HK-2 (cell line): ENCODE results near the gene CD69.
"Not testable (repeated sequence)": the region's sequence is repeated elsewhere in the genome, so short reads cannot be mapped to it uniquely, and the experiment has no call there.

ENCODE experiments used
- DNase-seq: peaks from one replicate; pipeline ENCODE4 v3.0.0-alpha.2; 2018; ENCODE audit not compliant: unreplicated experiment

CD69 gene

GRCh38 chr12:9750276-9751203 lies 10.2 kb downstream of the CD69 start:
- DNase-seq: peak; percentile 21

GRCh38 chr12:9749640-9750039 lies 11.1 kb downstream of the CD69 start:
- DNase-seq: no peak

- peak; percentile 25 for DNase-seq
Observed at GRCh38 chr12:9745199-9745598, 15.5 kb downstream of the CD69 start.

- DNase-seq: no peak
Observed at GRCh38 chr12:9742661-9743060, 18.0 kb downstream of the CD69 start.

GRCh38 chr12:9741726-9742125 lies 19.0 kb downstream of the CD69 start:
- no peak for DNase-seq

GRCh38 chr12:9740106-9740750 lies 20.5 kb downstream of the CD69 start:
- DNase-seq: no peak

GRCh38 chr12:9739404-9740105 lies 21.1 kb downstream of the CD69 start:
- not testable (repeated sequence) for DNase-seq

- not testable (repeated sequence) for DNase-seq
Observed at GRCh38 chr12:9738905-9739304, 21.8 kb downstream of the CD69 start.

- no peak for DNase-seq
Observed at GRCh38 chr12:9736936-9737705, 23.6 kb downstream of the CD69 start.

GRCh38 chr12:9735601-9736000 lies 25.1 kb downstream of the CD69 start:
- no peak for DNase-seq

GRCh38 chr12:9732921-9733461 lies 27.7 kb downstream of the CD69 start, which contains the start of gene CLECL1:
CLECL1 (minus strand) TSS chr12:9733097.
- no peak for DNase-seq

- DNase-seq: no peak
Observed at GRCh38 chr12:9731797-9732196, 28.9 kb downstream of the CD69 start.

- DNase-seq: no peak
Observed at GRCh38 chr12:9731393-9731792, 29.3 kb downstream of the CD69 start.

- DNase-seq: no peak
Observed at GRCh38 chr12:9730591-9730990, 30.1 kb downstream of the CD69 start.

GRCh38 chr12:9730011-9730410 lies 30.7 kb downstream of the CD69 start:
- DNase-seq: no peak

GRCh38 chr12:9729082-9729481 lies 31.6 kb downstream of the CD69 start:
- no peak for DNase-seq

- DNase-seq: no peak
Observed at GRCh38 chr12:9727813-9728212, 32.9 kb downstream of the CD69 start.

- no peak for DNase-seq
Observed at GRCh38 chr12:9725213-9725870, 35.4 kb downstream of the CD69 start.

GRCh38 chr12:9724023-9724422 lies 36.7 kb downstream of the CD69 start:
- DNase-seq: no peak

GRCh38 chr12:9721394-9722092 lies 39.2 kb downstream of the CD69 start:
- DNase-seq: no peak
